H1 (cell line): ENCODE data around the gene ZNF705A. TPM values are rescaled to one million over a fixed set of nuclear protein-coding genes. Genes with fewer than 3 reads are reported as not detected.
"Not testable (repeated sequence)": the region's sequence is repeated elsewhere in the genome, so short reads cannot be mapped to it uniquely, and the experiment has no call there.

Source experiments
- CTCF ChIA-PET: fragments of 300-600 bp; sonication (Branson Sonifier 250); formaldehyde crosslinking; loops from one replicate; lab custom pipeline; 2021; ENCODE audit not compliant: partially characterized antibody; lab: Charles Lee
- POLR2A ChIA-PET: fragments of 300-600 bp; sonication (Branson Sonifier 250); formaldehyde crosslinking; loops from one replicate; lab custom pipeline; 2021; ENCODE audit warnings: inconsistent platforms; ENCODE audit not compliant: partially characterized antibody; lab: Charles Lee
- DNase-seq, 2 experiments: peaks; one replicate each; pipeline versions ENCODE4 v3.0.0 to v3.0.0-alpha.2; 2010 to 2022; ENCODE audit warnings: low spot score in 2 of 2, low read depth in 1 of 2, mixed read lengths in 1 of 2
- FAIRE-seq: peaks from 2 replicates; lab custom pipeline; 2011; peaks lifted over from hg19 to GRCh38; lab: Jason Lieb, UNC
- H2AFZ ChIP-seq: 2 replicates; pipeline ENCODE4 v1.8.1; 2012; ENCODE audit warnings: low read length, inconsistent platforms
- H2AK5ac ChIP-seq: 2 replicates; pipeline ENCODE4 v1.6.1; 2013; ENCODE audit warnings: low read depth, low read length
- H2BK120ac ChIP-seq: replicated peaks from 2 replicates; pipeline ENCODE3; 2013; ENCODE audit warnings: low read depth, low read length, inconsistent platforms
- H2BK12ac ChIP-seq: 2 replicates; pipeline ENCODE4 v1.6.1; 2013; ENCODE audit warnings: low read depth, low read length
- H2BK15ac ChIP-seq: 2 replicates; pipeline ENCODE4 v1.6.1; 2013; ENCODE audit warnings: low read length
- H2BK20ac ChIP-seq: 2 replicates; pipeline ENCODE4 v1.6.1; 2013; ENCODE audit warnings: low read length
- H2BK5ac ChIP-seq: 2 replicates; pipeline ENCODE4 v1.6.1; 2013; ENCODE audit warnings: low read depth, low read length
- H3K14ac ChIP-seq: 2 replicates; pipeline ENCODE4 v1.6.1; 2013; ENCODE audit warnings: inconsistent platforms; ENCODE audit not compliant: insufficient read length
- H3K18ac ChIP-seq: 2 replicates; pipeline ENCODE4 v1.6.1; 2013; ENCODE audit warnings: low read length; ENCODE audit errors: extremely low read depth
- H3K23ac ChIP-seq: 2 replicates; pipeline ENCODE4 v1.6.1; 2013; ENCODE audit warnings: inconsistent platforms; ENCODE audit not compliant: insufficient read length
- H3K23me2 ChIP-seq: 2 replicates; pipeline ENCODE4 v1.6.1; 2013; ENCODE audit warnings: low read depth, low read length
- H3K27ac ChIP-seq: 2 replicates; pipeline ENCODE4 v1.6.1; 2011; ENCODE audit warnings: low read depth, low read length, inconsistent platforms
- H3K27me3 ChIP-seq, 4 experiments: replicated peaks in 1 of 4; 1 replicate in 1 of 4; 2 replicates in 3 of 4; pipeline versions ENCODE4 v1.6.1 to v1.8.1; 2011 to 2013; ENCODE audit warnings: low read length in 3 of 4, mild to moderate bottlenecking in 3 of 4, inconsistent platforms in 2 of 4, mixed read lengths in 2 of 4, moderate library complexity in 1 of 4; ENCODE audit not compliant: control insufficient read depth in 3 of 4, insufficient read depth in 3 of 4; ENCODE audit errors: extremely low read depth in 1 of 4
- H3K36me3 ChIP-seq, 4 experiments: 2 replicates each; pipeline versions ENCODE4 v1.6.1 to v1.8.1; 2011 to 2013; ENCODE audit warnings: mild to moderate bottlenecking in 4 of 4, low read length in 3 of 4, moderate library complexity in 2 of 4, control low read depth in 1 of 4, inconsistent platforms in 1 of 4; ENCODE audit not compliant: insufficient read depth in 4 of 4, control insufficient read depth in 2 of 4
- H3K4ac ChIP-seq: replicated peaks from 2 replicates; pipeline ENCODE3; 2013; ENCODE audit warnings: low read length, low read depth, mixed read lengths, inconsistent platforms; ENCODE audit not compliant: insufficient read length
- H3K4me1 ChIP-seq, 4 experiments: replicated peaks in 1 of 4; 1 replicate in 1 of 4; 2 replicates in 3 of 4; pipeline versions ENCODE4 v1.6.1 to v1.8.1; 2011 to 2013; ENCODE audit warnings: low read length in 3 of 4, inconsistent platforms in 2 of 4, mixed read lengths in 1 of 4; ENCODE audit not compliant: insufficient read depth in 4 of 4, control insufficient read depth in 3 of 4
- H3K4me2 ChIP-seq, 2 experiments: 2 replicates each; pipeline versions ENCODE4 v1.6.1 to v1.8.1; 2011 to 2013; ENCODE audit warnings: low read depth in 2 of 2, low read length in 2 of 2, control low read depth in 1 of 2, inconsistent platforms in 1 of 2, mild to moderate bottlenecking in 1 of 2; ENCODE audit not compliant: insufficient read depth in 1 of 2
- H3K4me3 ChIP-seq, 4 experiments: fragments of 200-600, 300-600 bp in 1 of 4; sonication (generic), shearing (Covaris generic), sonication (Bioruptor Twin) in 1 of 4; 2 replicates each; pipeline versions ENCODE4 v1.5.1 to v1.8.1; 2011 to 2016; ENCODE audit warnings: low read length in 4 of 4, low read depth in 3 of 4, control low read depth in 2 of 4, inconsistent platforms in 2 of 4, mild to moderate bottlenecking in 2 of 4, mixed read lengths in 1 of 4, moderate library complexity in 1 of 4; ENCODE audit not compliant: insufficient read depth in 2 of 4; ENCODE audit errors: extremely low read depth in 1 of 4
- H3K56ac ChIP-seq: replicated peaks from 2 replicates; pipeline ENCODE3; 2013; ENCODE audit warnings: low read depth, mild to moderate bottlenecking, mixed read lengths, low read length, inconsistent platforms; ENCODE audit not compliant: insufficient read length
- H3K79me1 ChIP-seq: 2 replicates; pipeline ENCODE4 v1.6.1; 2013; ENCODE audit warnings: low read depth, low read length, control low read depth
- H3K79me2 ChIP-seq, 2 experiments: 2 replicates each; pipeline versions ENCODE4 v1.6.1 to v1.8.1; 2012 to 2013; ENCODE audit warnings: low read length in 2 of 2, mild to moderate bottlenecking in 2 of 2, inconsistent platforms in 1 of 2; ENCODE audit not compliant: insufficient read depth in 2 of 2, control insufficient read depth in 1 of 2
- H3K9ac ChIP-seq, 4 experiments: replicated peaks in 1 of 4; 1 replicate in 1 of 4; 2 replicates in 3 of 4; pipeline versions ENCODE4 v1.6.1 to v1.8.1; 2011 to 2013; ENCODE audit warnings: low read depth in 3 of 4, low read length in 3 of 4, control low read depth in 2 of 4, mild to moderate bottlenecking in 2 of 4, moderate library complexity in 2 of 4, inconsistent platforms in 1 of 4; ENCODE audit errors: extremely low read depth in 1 of 4
- H3K9me3 ChIP-seq, 2 experiments: 2 replicates each; pipeline versions ENCODE4 v1.6.1 to v1.8.1; 2012 to 2013; ENCODE audit warnings: mild to moderate bottlenecking in 2 of 2, moderate library complexity in 2 of 2, control low read depth in 1 of 2, inconsistent platforms in 1 of 2, low read depth in 1 of 2, low read length in 1 of 2, mixed read lengths in 1 of 2; ENCODE audit not compliant: insufficient read depth in 2 of 2
- H4K20me1 ChIP-seq, 2 experiments: replicated peaks in 1 of 2; 2 replicates each; pipeline versions ENCODE3 to v1.8.1; 2011 to 2013; ENCODE audit warnings: inconsistent platforms in 2 of 2, low read length in 2 of 2, mild to moderate bottlenecking in 1 of 2; ENCODE audit not compliant: insufficient read depth in 2 of 2, control insufficient read depth in 1 of 2
- H4K5ac ChIP-seq: 2 replicates; pipeline ENCODE4 v1.6.1; 2013; ENCODE audit warnings: low read length, low read depth, mixed read lengths, inconsistent platforms; ENCODE audit not compliant: insufficient read length
- H4K8ac ChIP-seq: 2 replicates; pipeline ENCODE4 v1.8.0; 2013; ENCODE audit warnings: mild to moderate bottlenecking, moderate library complexity, low read length, inconsistent platforms; ENCODE audit not compliant: insufficient read depth; ENCODE audit errors: extremely low read depth
- H4K91ac ChIP-seq: replicated peaks from 2 replicates; pipeline ENCODE3; 2013; ENCODE audit warnings: low read length, mixed read lengths, inconsistent platforms; ENCODE audit not compliant: insufficient read length
- CTCF ChIP-seq, 3 experiments: IDR thresholded peaks; 1 replicate in 2 of 3; 2 replicates in 1 of 3; pipeline versions ENCODE4 v1.5.1 to v1.6.1; 2011; ENCODE audit warnings: low read length in 3 of 3, mild to moderate bottlenecking in 3 of 3, inconsistent platforms in 2 of 3, low read depth in 1 of 3, moderate library complexity in 1 of 3; ENCODE audit not compliant: insufficient read depth in 1 of 3; ENCODE audit errors: control extremely low read depth in 1 of 3
- WGBS, 2 experiments: shearing (Covaris generic) in 1 of 2; methylation state at CpG; one replicate each; pipeline versions ENCODE4 v1.1.6 to v1.1.7; 2013 to 2015; ENCODE audit warnings: low lambda C conversion rate in 2 of 2, mixed read lengths in 2 of 2, inconsistent platforms in 1 of 2, low coverage in 1 of 2, missing lambda C conversion rate in 1 of 2; ENCODE audit not compliant: insufficient replicate concordance in 2 of 2, insufficient coverage in 1 of 2, insufficient read length in 1 of 2; ENCODE audit errors: extremely low coverage in 1 of 2, missing lambda C conversion rate in 1 of 2; 5-methylcytosine and 5-hydroxymethylcytosine counted together
- polyA plus RNA-seq, 7 experiments: library from polyadenylated mRNA; depleted of rRNA in 3 of 7; stranded (reverse) in 5 of 7; unstranded in 2 of 7; fragments of >200 nt in 5 of 7; fragments of 200-250 nt in 2 of 7; gene quantifications; 1 replicate in 5 of 7; 2 replicates in 1 of 7; 4 replicates in 1 of 7; pipeline versions ENCODE4 v1.2.1 to v1.2.3, GENCODE V29; 2011 to 2013; ENCODE audit warnings: missing spikeins in 2 of 7, mixed read lengths in 2 of 7
- total RNA-seq: library from RNA; stranded (reverse); fragmentation: NEBNext Ultra II Directional; extraction: Animal tissue kit (Norgen Biotek cat#: 25700); gene quantifications from 2 replicates; pipeline ENCODE4 v1.2.1, GENCODE V29; 2021

ZNF705A gene
- total and polyA plus RNA-seq, 2 of the 8 experiments (the other 6 are each of a cell fraction or from before 2014, with no cell fraction given), result not detected

DNA sequence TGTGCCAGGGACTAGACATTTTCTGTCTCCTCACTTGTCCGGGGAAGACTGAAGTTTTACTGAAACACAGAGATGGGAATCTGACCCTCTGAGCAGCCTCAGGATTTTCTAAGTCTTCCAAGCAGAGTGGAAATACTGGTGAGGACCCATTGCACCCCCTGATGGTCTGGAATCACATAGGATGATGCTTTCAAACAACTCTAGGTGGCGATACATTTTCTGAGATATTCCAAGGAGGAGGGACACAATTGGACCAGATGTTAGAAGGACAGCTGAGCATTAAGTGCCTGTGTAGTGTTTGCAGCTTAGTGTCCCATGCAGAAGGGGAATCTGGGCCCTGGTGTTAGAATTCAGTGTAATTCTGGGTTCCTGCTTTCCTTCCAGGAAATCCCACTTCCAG is 31.3 kb downstream of the ZNF705A start:
- FAIRE-seq, POLR2A ChIA-PET, H3K9me3 ChIP-seq: not testable (repeated sequence)

More for the DNA sequence above, 31.3 kb downstream of the ZNF705A start:
- H4K91ac ChIP-seq, CTCF ChIA-PET, H3K23me2 ChIP-seq, H2BK12ac ChIP-seq, H3K4me1 ChIP-seq, H3K79me1 ChIP-seq, H4K20me1 ChIP-seq, H3K18ac ChIP-seq, H4K8ac ChIP-seq, H3K27ac ChIP-seq, H3K4me2 ChIP-seq, DNase-seq, H3K27me3 ChIP-seq, H3K56ac ChIP-seq, H3K36me3 ChIP-seq, H3K4me3 ChIP-seq, H2BK5ac ChIP-seq: not testable (repeated sequence)
- WGBS, 2 experiments, result 70% methylated on average over 2 of the region's 2 CpGs; no CpG with 5 or more reads in 1 of the 2 experiments
- TF ChIP-seq CTCF (IDR thresholded peaks at IDR 0.05; ENCODE audit: control extremely low read depth in 1 of 3, insufficient read depth in 1 of 3, low read depth in 1 of 3, low read length in 3 of 3), result peak in 1 of 3 experiments; percentile 22; a peak in 1 of 4 replicates
- TF ChIP-seq, all 59 proteins: peak for 1; not testable (repeated sequence) for 58
- H3K79me2 ChIP-seq, H3K9ac ChIP-seq, H4K5ac ChIP-seq, H2AK5ac ChIP-seq, H3K23ac ChIP-seq, H2BK15ac ChIP-seq, H2BK120ac ChIP-seq, H2BK20ac ChIP-seq, H2AFZ ChIP-seq, H3K4ac ChIP-seq, H3K14ac ChIP-seq: not testable (repeated sequence)
